ENCODE measurements around the gene SP3. TPM values are rescaled to one million over a fixed set of nuclear protein-coding genes. Genes with fewer than 3 reads are reported as not detected.

SP3 gene
- total RNA-seq, 4 donors from 2014 or later: 69.7 to 94.3 (median 87.6) TPM

GRCh38 chr2:174012347-174013314 lies 47.5 kb upstream of the SP3 start:
- Histone ChIP-seq H3K4me1 (peaks cover 0 to 45% (median 0%) of the 10 kb centered on the region in 3 donors), H3K9me3 (no peaks in the 10 kb centered on the region), H3K27me3 (no peaks in the 10 kb centered on the region), H3K36me3 (no peaks in the 10 kb centered on the region), H3K4me3 (peak overlapping the region; percentile 38 to 65), H3K27ac (peak overlapping the region; percentile 81 to 91 (median 90))
- ATAC-seq: peak; percentile 90
- TF ChIP-seq POLR2AphosphoS5 (IDR thresholded peaks at IDR 0.05): peak; percentile 37
- peak; percentile 31 to 47 for TF ChIP-seq POLR2A (IDR thresholded peaks at IDR 0.05)
- TF ChIP-seq CTCF (IDR thresholded peaks at IDR 0.05): no peak
- no peak for TF ChIP-seq EP300 (IDR thresholded peaks at IDR 0.05)
- 1 to 5% methylated on average over 4 to 19 of the region's 56 CpGs for WGBS, 2 donors (ENCODE audit: low coverage in 1 of 2)

GRCh38 chr2:174011796-174012195 lies 46.6 kb upstream of the SP3 start:
- no peak for ATAC-seq
- Histone ChIP-seq H3K4me3 (no peak overlapping the region), H3K4me1 (peaks cover 0 to 45% (median 0%) of the 10 kb centered on the region in 3 donors), H3K9me3 (no peaks in the 10 kb centered on the region), H3K27ac (peak overlapping the region in 2 of 4 donors; percentile 81 to 90), H3K36me3 (no peaks in the 10 kb centered on the region), H3K27me3 (no peaks in the 10 kb centered on the region)
- 100% methylated on average over 2 of the region's 2 CpGs for WGBS, 2 donors (ENCODE audit: low coverage in 1 of 2)
- TF ChIP-seq CTCF (IDR thresholded peaks at IDR 0.05) (no peak), EP300 (IDR thresholded peaks at IDR 0.05) (no peak), POLR2AphosphoS5 (IDR thresholded peaks at IDR 0.05) (no peak), POLR2A (IDR thresholded peaks at IDR 0.05) (no peak)

- H3K4me1 ChIP-seq: peaks cover 0 to 45% (median 0%) of the 10 kb centered on the region in 3 donors
- no peak for ATAC-seq
- no peak overlapping the region for H3K27ac ChIP-seq
Observed at GRCh38 chr2:174011173-174011572, 46.0 kb upstream of the SP3 start.

GRCh38 chr2:174009488-174010223 lies 44.5 kb upstream of the SP3 start:
- H3K36me3 ChIP-seq: no peaks in the 10 kb centered on the region
- no peaks in the 10 kb centered on the region for H3K27me3 ChIP-seq
- no peak for ATAC-seq
- 51 to 76% methylated on average over 3 of the region's 3 CpGs for WGBS, 2 donors (ENCODE audit: low coverage in 1 of 2)
- no peaks in the 10 kb centered on the region for H3K9me3 ChIP-seq
- no peak for TF ChIP-seq POLR2A (IDR thresholded peaks at IDR 0.05)
- no peak for TF ChIP-seq EP300 (IDR thresholded peaks at IDR 0.05)
- TF ChIP-seq CTCF (IDR thresholded peaks at IDR 0.05): no peak
- TF ChIP-seq POLR2AphosphoS5 (IDR thresholded peaks at IDR 0.05): no peak
- no peak overlapping the region for H3K4me3 ChIP-seq
- H3K4me1 ChIP-seq: peaks cover 0 to 54% (median 0%) of the 10 kb centered on the region in 3 donors
- H3K27ac ChIP-seq: no peak overlapping the region

More at GRCh38 chr2:174011173-174011572, 46.0 kb upstream of the SP3 start:
- H3K9me3 ChIP-seq: no peaks in the 10 kb centered on the region
- H3K27me3 ChIP-seq: no peaks in the 10 kb centered on the region
- no peaks in the 10 kb centered on the region for H3K36me3 ChIP-seq
- H3K4me3 ChIP-seq: no peak overlapping the region
- TF ChIP-seq EP300 (IDR thresholded peaks at IDR 0.05) (no peak), POLR2A (IDR thresholded peaks at IDR 0.05) (no peak), CTCF (IDR thresholded peaks at IDR 0.05) (no peak), POLR2AphosphoS5 (IDR thresholded peaks at IDR 0.05) (no peak)

All from gastroesophageal sphincter (tissue), 4 donors.